Right lobe of liver (tissue), 6 donors: ENCODE data around the gene ANO2. TPM values are rescaled to one million over a fixed set of nuclear protein-coding genes. Genes with fewer than 3 reads are reported as not detected.

Experiments used
- ATAC-seq, 4 donors: fragments of 200-7000 bp; cut with Tn5 transposase; one replicate each; pipeline ENCODE4 v1.9.1; 2020; ENCODE audit warnings: mild to moderate bottlenecking in 4 of 4, moderate library complexity in 4 of 4
- DNase-seq, 3 donors: peaks; one replicate each; pipeline ENCODE4 v3.0.0-alpha.2; 2020
- H3K27ac ChIP-seq, 3 donors: fragments of 200-600 bp; one replicate each; pipeline ENCODE4 v1.8.0; 2022
- H3K27me3 ChIP-seq, 2 donors: fragments of 200-600 bp; one replicate each; pipeline ENCODE4 v1.8.0; 2022
- H3K36me3 ChIP-seq, 4 donors: fragments of 200-600 bp; sonication (generic) in 1 of 4; one replicate each; pipeline versions ENCODE4 v1.5.1 to v1.8.0; 2017 to 2022; ENCODE audit warnings: control low read depth in 1 of 4
- H3K4me1 ChIP-seq, 4 donors: fragments of 200-600 bp; sonication (generic) in 1 of 4; one replicate each; pipeline versions ENCODE4 v1.5.1 to v1.8.0; 2017 to 2022; ENCODE audit warnings: control low read depth in 1 of 4
- H3K4me3 ChIP-seq, 3 donors: fragments of 200-600 bp; one replicate each; pipeline ENCODE4 v1.8.0; 2022
- H3K9me3 ChIP-seq, 4 donors: fragments of 200-600 bp; sonication (generic) in 1 of 4; one replicate each; pipeline versions ENCODE4 v1.5.1 to v1.8.0; 2017 to 2022; ENCODE audit warnings: control low read depth in 1 of 4
- CTCF ChIP-seq, 4 donors: fragments of 200-600 bp in 3 of 4; fragments of 450-650 bp in 1 of 4; IDR thresholded peaks; one replicate each; pipeline versions ENCODE4 v1.5.1 to v1.8.0; 2016 to 2022; ENCODE audit warnings: antibody characterized with exemption in 4 of 4, mild to moderate bottlenecking in 2 of 4
- POLR2A ChIP-seq: fragments of 450-650 bp; IDR thresholded peaks from one replicate; pipeline ENCODE4 v1.6.1; 2017; ENCODE audit warnings: antibody characterized with exemption, mild to moderate bottlenecking
- WGBS: methylation state at CpG from one replicate; pipeline ENCODE4 v1.1.6; 2018; ENCODE audit warnings: low coverage, low lambda C conversion rate; ENCODE audit not compliant: insufficient coverage; ENCODE audit errors: missing lambda C conversion rate; 5-methylcytosine and 5-hydroxymethylcytosine counted together
- intact Hi-C, 2 donors: fragments of 100-400 bp; cut with DNase I; formaldehyde crosslinking; loops; one replicate each; pipeline versions ENCODE4 v1.11.2 to v1.14.1; 2022
- total RNA-seq, 6 experiments: library from RNA; depleted of rRNA in 2 of 6; stranded (reverse); fragments of >200 nt in 2 of 6; fragmentation: NEBNext Ultra II Directional in 3 of 6; extraction: Animal tissue kit (Norgen Biotek cat#: 25700) in 3 of 6; gene quantifications; one replicate each; pipeline versions ENCODE4 v1.1.0 to v1.2.4, GENCODE V29; 2016 to 2023
- donor health status: DM: no; HTN: yes; CAD: no.
- donor health status: DM: no; HTN: no; CAD: no.
- donor health status: DM: no; HTN: no; CAD: no.
- donor health status: DM: no; HTN: yes; CAD: no.
- donor health status: DM: no; HTN: yes; CAD: no.

ANO2 gene
- total RNA-seq, 6 experiments from 2014 or later, result 0.06 to 0.89 (median 0.32) TPM; not detected in 1

GRCh38 chr12:5977556-5977955 is 32.5 kb upstream of the ANO2 start:
- TF ChIP-seq CTCF (IDR thresholded peaks at IDR 0.05) (no peak), POLR2A (no peak)
- WGBS, result 71% methylated on average over 6 of the region's 6 CpGs
- no peak for ATAC-seq
- Histone ChIP-seq H3K4me1 (no peaks in the 10 kb centered on the region), H3K36me3 (no peaks in the 10 kb centered on the region), H3K9me3 (no peaks in the 10 kb centered on the region), H3K27ac (no peak overlapping the region), H3K4me3 (no peak overlapping the region), H3K27me3 (no peaks in the 10 kb centered on the region)
- no peak for DNase-seq
- intact Hi-C loops, result no loop called here

GRCh38 chr12:5976711-5977110 is 31.7 kb upstream of the ANO2 start:
- no peak overlapping the region for H3K4me3 ChIP-seq
- H3K27ac ChIP-seq, result no peak overlapping the region
- DNase-seq (no peak), ATAC-seq (no peak)
- no peaks in the 10 kb centered on the region for H3K9me3 ChIP-seq
- H3K27me3 ChIP-seq, result no peaks in the 10 kb centered on the region
- no peaks in the 10 kb centered on the region for H3K36me3 ChIP-seq
- intact Hi-C loops, result no loop called here
- WGBS, result 71% methylated on average over 6 of the region's 6 CpGs
- no peaks in the 10 kb centered on the region for H3K4me1 ChIP-seq
- TF ChIP-seq POLR2A, result no peak
- TF ChIP-seq CTCF (IDR thresholded peaks at IDR 0.05), result no peak

GRCh38 chr12:5976196-5976595 is 31.1 kb upstream of the ANO2 start:
- WGBS, result 74% methylated on average over 7 of the region's 9 CpGs
- ATAC-seq, result no peak
- intact Hi-C loops, result no loop called here
- Histone ChIP-seq H3K9me3 (no peaks in the 10 kb centered on the region), H3K36me3 (no peaks in the 10 kb centered on the region), H3K4me1 (no peaks in the 10 kb centered on the region), H3K27ac (no peak overlapping the region), H3K4me3 (no peak overlapping the region), H3K27me3 (no peaks in the 10 kb centered on the region)
- TF ChIP-seq POLR2A (no peak), CTCF (IDR thresholded peaks at IDR 0.05) (no peak)
- no peak for DNase-seq

GRCh38 chr12:5973461-5974115 is 28.5 kb upstream of the ANO2 start:
- no peak for DNase-seq
- no peaks in the 10 kb centered on the region for H3K36me3 ChIP-seq

More at GRCh38 chr12:5973461-5974115, 28.5 kb upstream of the ANO2 start:
- no peaks in the 10 kb centered on the region for H3K9me3 ChIP-seq
- no peaks in the 10 kb centered on the region for H3K4me1 ChIP-seq
- WGBS, result 63% methylated on average over 6 of the region's 8 CpGs
- no peak for ATAC-seq
- intact Hi-C loops, result no loop called here
- no peaks in the 10 kb centered on the region for H3K27me3 ChIP-seq
- TF ChIP-seq CTCF (IDR thresholded peaks at IDR 0.05) (no peak), POLR2A (no peak)
- H3K4me3 ChIP-seq, result no peak overlapping the region
- H3K27ac ChIP-seq, result no peak overlapping the region
